ENCODE results near the gene TOMM20.
"Not testable (repeated sequence)": the region's sequence is repeated elsewhere in the genome, so short reads cannot be mapped to it uniquely, and the experiment has no call there.

TOMM20 gene

GRCh38 chr1:235101558-235102258 lies 26.9 kb downstream of the TOMM20 start:
- peaks cover 6% of the 10 kb centered on the region for H3K4me1 ChIP-seq (ENCODE audit: insufficient read depth, low read length)
- WGBS = 91% methylated on average over 4 of the region's 5 CpGs
- H3K9me3 ChIP-seq (ENCODE audit: insufficient read depth, low read depth, low read length) = no peaks in the 10 kb centered on the region
- no peak overlapping the region for H3K27ac ChIP-seq (ENCODE audit: low read depth, low read length)
- H3K36me3 ChIP-seq (ENCODE audit: insufficient read depth, low read length) = no peaks in the 10 kb centered on the region
- no peak overlapping the region for H3K4me3 ChIP-seq (ENCODE audit: low read length)
- no peaks in the 10 kb centered on the region for H3K27me3 ChIP-seq (ENCODE audit: insufficient read depth, low read length)
- no peak overlapping the region for H3K9ac ChIP-seq (ENCODE audit: low read depth, low read length)

- H3K9me3 ChIP-seq (ENCODE audit: insufficient read depth, low read depth, low read length) = no peaks in the 10 kb centered on the region
- WGBS = 77% methylated on average over 13 of the region's 13 CpGs
- no peak overlapping the region for H3K9ac ChIP-seq (ENCODE audit: low read depth, low read length)
- no peaks in the 10 kb centered on the region for H3K36me3 ChIP-seq (ENCODE audit: insufficient read depth, low read length)
- H3K27me3 ChIP-seq (ENCODE audit: insufficient read depth, low read length) = no peaks in the 10 kb centered on the region
- H3K4me3 ChIP-seq (ENCODE audit: low read length) = no peak overlapping the region
- peaks cover 6% of the 10 kb centered on the region for H3K4me1 ChIP-seq (ENCODE audit: insufficient read depth, low read length)
- no peak overlapping the region for H3K27ac ChIP-seq (ENCODE audit: low read depth, low read length)
Observed at GRCh38 chr1:235100194-235100772, 28.4 kb downstream of the TOMM20 start.

GRCh38 chr1:235098991-235099390 lies 29.6 kb downstream of the TOMM20 start:
- Histone ChIP-seq H3K9me3 (ENCODE audit: insufficient read depth, low read depth, low read length) (no peaks in the 10 kb centered on the region), H3K27ac (ENCODE audit: low read depth, low read length) (no peak overlapping the region), H3K36me3 (ENCODE audit: insufficient read depth, low read length) (no peaks in the 10 kb centered on the region), H3K4me1 (ENCODE audit: insufficient read depth, low read length) (peaks cover 1% of the 10 kb centered on the region; the same call in 1 of the 2 replicates), H3K9ac (ENCODE audit: low read depth, low read length) (no peak overlapping the region), H3K4me3 (ENCODE audit: low read length) (no peak overlapping the region), H3K27me3 (ENCODE audit: insufficient read depth, low read length) (no peaks in the 10 kb centered on the region)
- 96% methylated on average over 9 of the region's 9 CpGs for WGBS

- Histone ChIP-seq H3K9me3 (ENCODE audit: insufficient read depth, low read depth, low read length) (no peaks in the 10 kb centered on the region), H3K36me3 (ENCODE audit: insufficient read depth, low read length) (no peaks in the 10 kb centered on the region), H3K9ac (ENCODE audit: low read depth, low read length) (no peak overlapping the region), H3K27me3 (ENCODE audit: insufficient read depth, low read length) (no peaks in the 10 kb centered on the region), H3K4me3 (ENCODE audit: low read length) (no peak overlapping the region), H3K4me1 (ENCODE audit: insufficient read depth, low read length) (no peaks in the 10 kb centered on the region), H3K27ac (ENCODE audit: low read depth, low read length) (no peak overlapping the region)
- 80% methylated on average over 6 of the region's 6 CpGs for WGBS
Observed at GRCh38 chr1:235098547-235098946, 30.1 kb downstream of the TOMM20 start.

- not testable (repeated sequence) for H3K4me3 ChIP-seq (ENCODE audit: low read length); H3K4me1 ChIP-seq (ENCODE audit: insufficient read depth, low read length); H3K27ac ChIP-seq (ENCODE audit: low read depth, low read length); H3K36me3 ChIP-seq (ENCODE audit: insufficient read depth, low read length); H3K27me3 ChIP-seq (ENCODE audit: insufficient read depth, low read length); H3K9me3 ChIP-seq (ENCODE audit: insufficient read depth, low read depth, low read length); H3K9ac ChIP-seq (ENCODE audit: low read depth, low read length)
- WGBS = 95% methylated on average over 14 of the region's 14 CpGs
Observed at GRCh38 chr1:235097501-235097900, 31.1 kb downstream of the TOMM20 start.

- Histone ChIP-seq H3K4me1 (ENCODE audit: insufficient read depth, low read length) (peaks cover 7% of the 10 kb centered on the region), H3K9me3 (ENCODE audit: insufficient read depth, low read depth, low read length) (no peaks in the 10 kb centered on the region), H3K4me3 (ENCODE audit: low read length) (no peak overlapping the region), H3K27ac (ENCODE audit: low read depth, low read length) (no peak overlapping the region), H3K9ac (ENCODE audit: low read depth, low read length) (no peak overlapping the region), H3K36me3 (ENCODE audit: insufficient read depth, low read length) (no peaks in the 10 kb centered on the region), H3K27me3 (ENCODE audit: insufficient read depth, low read length) (no peaks in the 10 kb centered on the region)
- WGBS = 77% methylated on average over 6 of the region's 6 CpGs
Observed at GRCh38 chr1:235095938-235096562, 32.6 kb downstream of the TOMM20 start.

GRCh38 chr1:235093696-235094592 lies 34.7 kb downstream of the TOMM20 start:
- Histone ChIP-seq H3K36me3 (ENCODE audit: insufficient read depth, low read length) (no peaks in the 10 kb centered on the region), H3K9ac (ENCODE audit: low read depth, low read length) (peak overlapping the region; percentile 5; the same call in 1 of the 2 replicates), H3K27me3 (ENCODE audit: insufficient read depth, low read length) (no peaks in the 10 kb centered on the region), H3K4me3 (ENCODE audit: low read length) (peak overlapping the region; percentile 42), H3K9me3 (ENCODE audit: insufficient read depth, low read depth, low read length) (no peaks in the 10 kb centered on the region), H3K4me1 (ENCODE audit: insufficient read depth, low read length) (peaks cover 19% of the 10 kb centered on the region), H3K27ac (ENCODE audit: low read depth, low read length) (peak overlapping the region; percentile 29; the same call in 1 of the 2 replicates)
- 31% methylated on average over 24 of the region's 24 CpGs for WGBS

- peaks cover 19% of the 10 kb centered on the region for H3K4me1 ChIP-seq (ENCODE audit: insufficient read depth, low read length)
- peak overlapping the region; percentile 29; the same call in 1 of the 2 replicates for H3K27ac ChIP-seq (ENCODE audit: low read depth, low read length)
- WGBS = 41% methylated on average over 26 of the region's 27 CpGs
- H3K36me3 ChIP-seq (ENCODE audit: insufficient read depth, low read length) = no peaks in the 10 kb centered on the region
- no peaks in the 10 kb centered on the region for H3K9me3 ChIP-seq (ENCODE audit: insufficient read depth, low read depth, low read length)
- no peaks in the 10 kb centered on the region for H3K27me3 ChIP-seq (ENCODE audit: insufficient read depth, low read length)
- peak overlapping the region; percentile 42 for H3K4me3 ChIP-seq (ENCODE audit: low read length)
- peak overlapping the region; percentile 5; the same call in 1 of the 2 replicates for H3K9ac ChIP-seq (ENCODE audit: low read depth, low read length)
Observed at GRCh38 chr1:235093013-235093695, 35.5 kb downstream of the TOMM20 start.

GRCh38 chr1:235092415-235092814 lies 36.2 kb downstream of the TOMM20 start:
- H3K4me1 ChIP-seq (ENCODE audit: insufficient read depth, low read length) = peaks cover 19% of the 10 kb centered on the region
- H3K27me3 ChIP-seq (ENCODE audit: insufficient read depth, low read length); H3K9ac ChIP-seq (ENCODE audit: low read depth, low read length); H3K27ac ChIP-seq (ENCODE audit: low read depth, low read length); H3K4me3 ChIP-seq (ENCODE audit: low read length); H3K36me3 ChIP-seq (ENCODE audit: insufficient read depth, low read length); H3K9me3 ChIP-seq (ENCODE audit: insufficient read depth, low read depth, low read length): not testable (repeated sequence)
- WGBS = 87% methylated on average over 11 of the region's 14 CpGs

GRCh38 chr1:235092045-235092406 lies 36.6 kb downstream of the TOMM20 start:
- 100% methylated on average over 3 of the region's 8 CpGs for WGBS
- not testable (repeated sequence) for H3K27ac ChIP-seq (ENCODE audit: low read depth, low read length); H3K4me3 ChIP-seq (ENCODE audit: low read length); H3K9ac ChIP-seq (ENCODE audit: low read depth, low read length); H3K9me3 ChIP-seq (ENCODE audit: insufficient read depth, low read depth, low read length); H3K36me3 ChIP-seq (ENCODE audit: insufficient read depth, low read length); H3K27me3 ChIP-seq (ENCODE audit: insufficient read depth, low read length)
- peaks cover 19% of the 10 kb centered on the region for H3K4me1 ChIP-seq (ENCODE audit: insufficient read depth, low read length)
